ENCODE measurements around the gene CALML3.

- TF ChIP-seq POLR2A (IDR thresholded peaks at IDR 0.05) (no peak), CTCF (IDR thresholded peaks at IDR 0.05) (no peak)
Measured at GRCh38 chr10:5503477-5503835, 21.3 kb upstream of the CALML3 start.

Data from uterus (tissue), 2 donors.